Right atrium auricular region (tissue), 2 donors: Measurements from ENCODE around the gene GATA2. TPM values are rescaled to one million over a fixed set of nuclear protein-coding genes. Genes with fewer than 3 reads are reported as not detected.

Experiments
- DNase-seq: peaks from one replicate; pipeline ENCODE4 v3.0.0-alpha.2; 2019; ENCODE audit warnings: low spot score
- H3K27ac ChIP-seq, 2 donors: fragments of 200-600 bp; sonication (generic); 1 replicate in 1 of 2; 2 replicates in 1 of 2; pipeline ENCODE4 v1.5.1; 2016 to 2019
- H3K27me3 ChIP-seq, 2 donors: fragments of 200-600 bp; sonication (generic); one replicate each; pipeline versions ENCODE4 v1.5.1 to v1.6.0; 2017 to 2019
- H3K36me3 ChIP-seq: fragments of 200-600 bp; sonication (generic); one replicate; pipeline ENCODE4 v1.5.1; 2016
- H3K4me1 ChIP-seq, 2 donors: fragments of 200-600 bp; sonication (generic); one replicate each; pipeline versions ENCODE4 v1.5.1 to v1.6.0; 2017 to 2019
- H3K4me3 ChIP-seq, 2 donors: fragments of 200-600 bp; sonication (generic); 1 replicate in 1 of 2; 2 replicates in 1 of 2; pipeline ENCODE4 v1.5.1; 2017 to 2019; ENCODE audit warnings: mild to moderate bottlenecking in 1 of 2, moderate library complexity in 1 of 2
- H3K9me3 ChIP-seq, 2 donors: fragments of 200-600 bp; sonication (generic); one replicate each; pipeline ENCODE4 v1.5.1; 2019
- total RNA-seq, 2 donors: library from RNA; depleted of rRNA; stranded (reverse); fragments of >200 nt; gene quantifications; one replicate each; pipeline ENCODE4 v1.1.0, GENCODE V29; 2016
- TF ChIP-seq, protein P1 (sequence below), 2 donors: fragments of 200-600 bp; sonication (generic); IDR thresholded peaks; one replicate each; pipeline ENCODE4 v1.5.1; 2019; ENCODE audit warnings: antibody characterized with exemption in 2 of 2

The GATA2 gene
- total RNA-seq, 2 donors from 2014 or later, result 17.7 to 26.1 TPM

DNA sequence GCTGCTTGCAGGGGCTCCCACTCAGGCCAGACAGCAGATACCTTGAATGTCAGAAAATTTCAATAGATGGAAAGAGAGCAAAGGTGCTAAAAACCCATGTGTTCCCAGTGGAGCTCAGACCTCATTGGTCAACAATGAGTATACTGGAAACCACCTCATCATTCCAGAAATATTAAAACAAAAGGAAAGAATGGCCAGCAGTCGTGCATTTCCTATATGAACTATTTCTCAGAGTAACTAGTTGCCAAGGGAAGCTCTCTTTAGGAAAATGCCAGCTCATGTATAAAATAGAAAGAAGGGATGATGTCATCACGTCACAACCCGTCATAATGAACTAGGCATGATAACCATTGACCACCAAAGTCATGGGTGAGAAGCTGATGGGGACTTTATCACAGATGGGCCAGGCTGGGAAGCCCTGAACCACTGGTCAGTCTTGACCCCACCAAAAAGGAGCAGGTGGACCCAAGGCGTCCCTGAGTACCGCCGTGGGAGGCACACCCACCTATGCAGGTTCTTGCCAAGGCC, 43.8 kb downstream of the GATA2 start:
- DNase-seq, result no peak
- TF ChIP-seq, protein P1, sequence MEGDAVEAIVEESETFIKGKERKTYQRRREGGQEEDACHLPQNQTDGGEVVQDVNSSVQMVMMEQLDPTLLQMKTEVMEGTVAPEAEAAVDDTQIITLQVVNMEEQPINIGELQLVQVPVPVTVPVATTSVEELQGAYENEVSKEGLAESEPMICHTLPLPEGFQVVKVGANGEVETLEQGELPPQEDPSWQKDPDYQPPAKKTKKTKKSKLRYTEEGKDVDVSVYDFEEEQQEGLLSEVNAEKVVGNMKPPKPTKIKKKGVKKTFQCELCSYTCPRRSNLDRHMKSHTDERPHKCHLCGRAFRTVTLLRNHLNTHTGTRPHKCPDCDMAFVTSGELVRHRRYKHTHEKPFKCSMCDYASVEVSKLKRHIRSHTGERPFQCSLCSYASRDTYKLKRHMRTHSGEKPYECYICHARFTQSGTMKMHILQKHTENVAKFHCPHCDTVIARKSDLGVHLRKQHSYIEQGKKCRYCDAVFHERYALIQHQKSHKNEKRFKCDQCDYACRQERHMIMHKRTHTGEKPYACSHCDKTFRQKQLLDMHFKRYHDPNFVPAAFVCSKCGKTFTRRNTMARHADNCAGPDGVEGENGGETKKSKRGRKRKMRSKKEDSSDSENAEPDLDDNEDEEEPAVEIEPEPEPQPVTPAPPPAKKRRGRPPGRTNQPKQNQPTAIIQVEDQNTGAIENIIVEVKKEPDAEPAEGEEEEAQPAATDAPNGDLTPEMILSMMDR (IDR thresholded peaks at IDR 0.05), result no peak
- no peak overlapping the region for H3K4me3 ChIP-seq
- H3K36me3 ChIP-seq, result no peaks in the 10 kb centered on the region
- no peak overlapping the region for H3K27ac ChIP-seq
- H3K4me1 ChIP-seq, result no peaks in the 10 kb centered on the region
- H3K9me3 ChIP-seq, result no peaks in the 10 kb centered on the region
- H3K27me3 ChIP-seq, result no peaks in the 10 kb centered on the region

DNA sequence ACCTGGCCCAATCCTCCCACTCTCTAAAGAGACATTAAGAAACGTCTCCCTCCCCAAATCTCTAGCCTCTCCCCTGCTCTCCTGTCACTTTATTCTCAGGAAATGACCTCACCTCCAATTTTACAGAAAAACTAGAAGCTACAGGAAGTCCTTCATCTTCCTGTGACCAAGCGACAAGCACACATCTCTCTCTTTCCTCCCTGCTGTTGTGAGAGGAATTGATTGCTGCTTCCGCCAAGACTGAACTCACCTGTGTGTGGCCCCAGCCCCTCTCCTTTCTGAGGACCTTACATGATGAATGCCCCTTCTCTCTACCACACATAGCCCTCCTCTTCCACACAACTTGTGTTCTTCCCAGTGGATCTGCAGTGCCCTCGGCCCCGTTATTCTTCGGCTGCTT, 44.5 kb downstream of the GATA2 start:
- H3K27ac ChIP-seq, result no peak overlapping the region

DNA sequence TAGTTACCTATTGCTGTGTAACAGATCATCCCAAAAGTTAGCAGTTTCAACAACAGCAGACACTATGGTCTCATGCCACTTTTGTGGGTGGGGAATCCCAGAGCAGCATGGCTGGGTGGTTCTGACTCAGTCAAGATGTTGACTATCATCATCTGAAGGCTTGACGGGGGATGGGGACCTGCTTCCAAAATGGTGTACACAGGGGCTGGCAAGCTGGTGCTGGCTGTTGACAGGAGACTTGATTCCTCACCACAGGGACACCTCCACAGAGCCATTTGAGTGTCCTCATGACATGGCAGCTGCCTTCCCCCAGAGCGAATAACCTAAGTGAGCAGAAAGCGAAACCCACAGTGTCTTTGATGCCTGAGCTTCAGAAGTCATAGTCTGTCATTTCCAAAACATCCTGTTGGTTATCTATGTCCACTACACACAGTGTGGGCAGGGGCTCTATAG, 45.4 kb downstream of the GATA2 start:
- TF ChIP-seq, protein P1 (IDR thresholded peaks at IDR 0.05), result no peak
- Histone ChIP-seq H3K27me3 (no peaks in the 10 kb centered on the region), H3K9me3 (no peaks in the 10 kb centered on the region), H3K36me3 (no peaks in the 10 kb centered on the region), H3K4me3 (no peak overlapping the region), H3K27ac (no peak overlapping the region), H3K4me1 (no peaks in the 10 kb centered on the region)
- DNase-seq, result no peak

More for the DNA sequence above, 44.5 kb downstream of the GATA2 start:
- TF ChIP-seq, protein P1 (IDR thresholded peaks at IDR 0.05), result no peak
- no peak overlapping the region for H3K4me3 ChIP-seq
- H3K36me3 ChIP-seq, result no peaks in the 10 kb centered on the region
- DNase-seq, result no peak
- H3K9me3 ChIP-seq, result no peaks in the 10 kb centered on the region
- H3K27me3 ChIP-seq, result no peaks in the 10 kb centered on the region
- H3K4me1 ChIP-seq, result no peaks in the 10 kb centered on the region

DNA sequence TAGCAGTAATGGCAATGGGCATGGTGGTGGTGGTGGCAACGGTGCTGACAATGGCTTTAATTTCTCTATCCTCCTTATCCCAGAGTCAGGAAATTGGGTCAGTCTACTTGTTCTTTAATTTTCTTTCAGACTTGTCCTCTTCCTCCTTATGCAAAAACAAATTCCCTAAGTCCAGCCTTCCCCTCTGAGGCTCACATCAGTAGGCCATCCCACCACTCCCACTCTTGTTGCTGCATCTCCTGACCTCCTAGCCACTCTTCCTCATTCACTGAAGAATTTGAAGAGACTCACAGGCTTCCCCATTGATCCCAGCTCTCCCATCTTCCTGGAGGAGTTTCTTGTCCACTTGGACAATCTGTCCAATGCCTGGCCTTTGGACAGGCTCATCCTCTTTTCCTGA, 46.2 kb downstream of the GATA2 start:
- TF ChIP-seq, protein P1 (IDR thresholded peaks at IDR 0.05), result no peak
- H3K4me3 ChIP-seq, result no peak overlapping the region
- no peak overlapping the region for H3K27ac ChIP-seq
- no peak for DNase-seq
- H3K4me1 ChIP-seq, result no peaks in the 10 kb centered on the region
- H3K36me3 ChIP-seq, result no peaks in the 10 kb centered on the region
- H3K9me3 ChIP-seq, result no peaks in the 10 kb centered on the region
- no peaks in the 10 kb centered on the region for H3K27me3 ChIP-seq

DNA sequence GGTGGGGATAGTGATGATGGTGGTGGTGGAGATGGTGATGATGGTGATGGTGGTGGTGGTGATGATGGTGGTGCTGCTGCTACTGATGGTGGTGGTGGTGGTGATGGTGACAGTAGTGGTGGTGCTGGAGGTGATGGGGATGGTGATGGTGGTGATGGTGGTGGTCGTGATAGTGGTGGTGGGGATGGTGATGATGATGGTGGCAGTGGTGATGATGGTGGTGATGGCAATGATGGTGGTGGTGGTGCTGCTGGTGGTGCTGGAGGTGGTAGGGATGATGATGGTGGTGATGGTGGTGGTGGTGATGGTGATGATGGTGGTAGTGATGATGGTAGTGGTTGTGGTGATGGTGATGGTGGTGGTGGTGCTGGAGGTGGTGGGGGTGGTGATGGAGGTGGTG, 47.6 kb downstream of the GATA2 start:
- Histone ChIP-seq H3K27ac (no peak overlapping the region), H3K4me3 (no peak overlapping the region), H3K36me3 (no peaks in the 10 kb centered on the region), H3K9me3 (no peaks in the 10 kb centered on the region), H3K4me1 (no peaks in the 10 kb centered on the region), H3K27me3 (no peaks in the 10 kb centered on the region)
- TF ChIP-seq, protein P1 (IDR thresholded peaks at IDR 0.05), result no peak
- DNase-seq, result no peak

DNA sequence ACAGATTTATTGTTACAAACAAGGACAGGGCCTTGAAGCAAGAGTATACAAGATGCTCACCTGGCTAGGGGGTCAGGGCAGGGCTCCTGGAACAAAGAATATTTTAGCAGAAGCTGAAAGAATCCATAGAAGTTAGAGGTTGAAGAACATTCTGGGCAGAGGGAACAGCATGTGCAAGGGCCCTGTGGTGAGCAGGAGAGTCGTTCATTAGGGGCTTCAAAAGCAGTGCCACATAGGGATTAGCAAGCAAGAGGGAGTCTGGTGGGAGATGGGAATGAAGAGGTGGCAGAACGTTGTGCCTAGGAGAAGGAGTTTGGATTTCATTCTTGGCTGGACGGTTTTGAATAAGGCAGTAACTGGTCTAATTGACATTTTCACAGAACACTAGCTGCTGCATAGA, 49.2 kb downstream of the GATA2 start:
- no peaks in the 10 kb centered on the region for H3K4me1 ChIP-seq
- no peaks in the 10 kb centered on the region for H3K9me3 ChIP-seq
- DNase-seq, result no peak
- no peaks in the 10 kb centered on the region for H3K27me3 ChIP-seq
- H3K27ac ChIP-seq, result no peak overlapping the region
- no peak overlapping the region for H3K4me3 ChIP-seq
- no peaks in the 10 kb centered on the region for H3K36me3 ChIP-seq
- TF ChIP-seq, protein P1 (IDR thresholded peaks at IDR 0.05), result no peak
